Epithelial cell of prostate (primary cell): ENCODE data around the gene EVA1A.
"Not testable (repeated sequence)": the region's sequence is repeated elsewhere in the genome, so short reads cannot be mapped to it uniquely, and the experiment has no call there.

Source experiments
- DNase-seq: peaks from one replicate; pipeline ENCODE4 v3.0.0-alpha.2; 2011; ENCODE audit warnings: low read depth, low spot score
- H3K27ac ChIP-seq: fragments of 450-650 bp; 2 replicates; pipeline ENCODE4 v1.5.1; 2017; ENCODE audit warnings: mild to moderate bottlenecking

Gene EVA1A

DNA sequence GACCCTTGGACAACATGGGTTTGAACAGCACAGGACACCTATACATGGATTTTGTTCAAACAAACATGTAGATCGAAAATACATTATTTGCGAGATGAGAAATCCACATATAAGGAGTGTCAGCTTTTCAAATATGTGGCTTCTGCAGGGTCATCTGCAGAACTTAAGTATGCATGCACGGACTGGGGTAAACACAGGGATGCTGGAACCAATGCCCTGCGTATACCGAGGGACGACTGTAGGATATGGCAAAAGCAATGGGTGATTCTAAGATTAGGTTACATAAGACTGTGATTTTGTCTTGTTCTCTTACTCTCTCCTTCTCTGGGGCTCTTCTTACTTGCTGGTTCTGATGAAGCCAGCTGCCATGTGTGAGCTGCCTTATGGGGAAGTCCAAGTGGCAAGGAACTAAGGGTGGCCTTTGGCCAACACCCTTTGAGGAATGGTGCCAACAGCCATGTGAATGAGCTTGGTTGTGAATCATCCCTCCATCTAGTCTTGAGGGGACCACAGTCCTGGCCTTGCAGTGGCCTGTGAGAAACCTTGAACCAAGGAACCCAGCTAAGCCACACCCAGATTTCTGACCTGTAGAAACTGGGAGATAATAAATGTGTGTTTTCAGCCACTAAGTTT lies 66.5 kb downstream of the EVA1A start:
- no peak for DNase-seq
- no peak overlapping the region for H3K27ac ChIP-seq

DNA sequence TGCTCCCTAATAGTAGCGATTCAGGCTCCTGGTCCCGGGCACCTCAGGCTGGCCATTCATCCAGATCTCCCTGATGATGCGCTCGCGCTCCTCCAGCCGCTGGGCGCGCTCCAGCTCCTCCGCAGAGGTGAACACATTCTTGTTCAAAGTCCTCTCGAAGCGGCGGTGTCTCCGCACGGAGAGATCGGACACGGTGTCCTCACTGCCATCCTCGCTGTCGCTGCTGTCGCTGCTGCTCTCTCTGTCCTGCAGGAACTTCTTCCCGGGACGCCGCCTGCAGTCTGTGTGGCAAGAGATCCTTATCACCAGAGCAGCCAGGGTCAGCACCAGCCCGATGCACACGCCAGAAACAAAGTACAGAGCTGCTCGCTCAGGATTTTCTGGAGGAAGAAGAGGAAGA lies 67.5 kb downstream of the EVA1A start:
- DNase-seq = no peak

DNA sequence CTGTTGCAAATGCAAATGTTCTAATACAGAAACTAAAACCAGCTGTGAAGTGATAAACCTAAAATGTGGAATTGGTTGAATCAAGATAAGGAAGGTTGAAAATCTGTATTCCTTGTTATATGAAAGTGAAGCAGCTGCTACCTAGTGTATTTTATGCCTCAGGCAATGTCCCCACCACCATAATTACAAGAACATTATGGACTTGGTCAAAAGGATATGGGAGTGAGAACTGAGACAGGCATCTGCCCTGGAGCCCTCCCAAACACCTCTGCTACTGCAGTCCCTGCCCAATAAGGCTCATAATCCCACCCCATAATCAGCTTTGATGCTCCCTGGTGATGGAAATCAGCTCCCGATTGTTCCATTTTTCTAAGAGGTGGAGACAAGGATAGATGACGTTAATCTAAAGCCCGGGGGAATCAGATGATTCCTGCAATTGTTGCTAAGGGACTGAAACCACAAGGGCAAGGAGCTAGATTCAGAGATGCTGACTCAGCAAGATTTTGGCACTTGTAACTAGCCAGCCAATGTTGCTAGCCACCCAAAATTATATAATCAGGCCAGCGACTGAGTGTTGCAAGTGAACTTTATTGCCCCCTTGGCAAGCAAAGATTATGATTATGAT lies 69.5 kb downstream of the EVA1A start:
- DNase-seq = no peak
- H3K27ac ChIP-seq = no peak overlapping the region

More for the DNA sequence above, 67.5 kb downstream of the EVA1A start:
- H3K27ac ChIP-seq = no peak overlapping the region

DNA sequence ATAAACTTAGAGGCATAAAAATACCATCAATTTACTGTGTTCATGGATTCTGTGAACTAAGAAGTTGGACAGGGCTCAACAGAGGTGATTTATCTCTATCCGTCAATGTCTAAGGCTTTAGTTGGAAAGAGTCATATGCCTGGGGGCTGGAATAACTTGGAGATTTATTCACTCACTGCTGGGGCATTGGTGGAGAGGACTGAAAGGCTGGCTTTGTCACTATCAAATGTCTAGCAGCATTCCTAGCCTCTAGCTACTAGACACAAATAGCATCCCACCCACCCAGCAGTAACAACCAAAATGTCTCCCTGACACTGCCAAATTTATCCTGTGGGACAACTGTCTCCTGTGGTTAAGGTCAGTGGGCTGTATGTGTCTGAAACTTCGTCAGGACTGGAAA lies 71.0 kb downstream of the EVA1A start:
- no peak for DNase-seq
- no peak overlapping the region for H3K27ac ChIP-seq

DNA sequence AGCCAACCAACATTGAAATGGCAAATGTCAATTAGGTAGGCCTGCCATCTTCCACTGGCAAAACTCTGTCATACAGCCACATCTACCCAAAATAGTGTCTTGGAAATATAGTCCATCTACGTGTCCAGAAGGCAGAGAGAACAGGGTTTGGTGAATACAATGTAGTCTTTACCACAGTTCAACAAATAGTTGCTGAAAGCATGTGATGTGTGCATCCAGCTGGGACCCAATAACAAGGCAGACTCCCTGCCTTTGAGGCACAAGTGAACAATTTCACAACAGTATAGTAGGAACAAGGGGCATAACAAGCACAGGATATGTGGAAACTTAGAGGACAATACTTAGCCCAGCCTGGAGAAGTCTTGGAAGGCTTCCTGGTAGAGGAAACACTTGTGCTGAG lies 72.6 kb downstream of the EVA1A start:
- DNase-seq = no peak

DNA sequence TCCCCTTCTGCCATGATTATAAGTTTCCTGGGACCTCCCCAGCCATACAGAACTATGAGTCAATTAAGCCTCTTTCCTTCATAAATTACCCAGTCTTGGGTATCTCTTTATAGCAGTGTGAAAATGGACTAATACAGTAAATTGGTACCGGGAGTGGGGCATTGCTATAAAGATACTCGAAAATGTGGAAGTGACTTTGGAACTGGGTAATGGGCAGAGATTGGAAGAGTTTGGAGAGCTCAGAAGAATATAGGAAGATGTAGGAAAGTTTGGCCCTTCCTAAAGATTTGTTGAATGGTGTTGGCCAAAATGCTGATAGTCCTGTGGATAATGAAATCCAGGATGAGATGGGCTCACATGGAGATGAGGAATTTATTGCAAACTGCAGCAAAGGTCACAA lies 74.0 kb downstream of the EVA1A start:
- not testable (repeated sequence) for H3K27ac ChIP-seq, DNase-seq

More for the DNA sequence above, 72.6 kb downstream of the EVA1A start:
- H3K27ac ChIP-seq = no peak overlapping the region

DNA sequence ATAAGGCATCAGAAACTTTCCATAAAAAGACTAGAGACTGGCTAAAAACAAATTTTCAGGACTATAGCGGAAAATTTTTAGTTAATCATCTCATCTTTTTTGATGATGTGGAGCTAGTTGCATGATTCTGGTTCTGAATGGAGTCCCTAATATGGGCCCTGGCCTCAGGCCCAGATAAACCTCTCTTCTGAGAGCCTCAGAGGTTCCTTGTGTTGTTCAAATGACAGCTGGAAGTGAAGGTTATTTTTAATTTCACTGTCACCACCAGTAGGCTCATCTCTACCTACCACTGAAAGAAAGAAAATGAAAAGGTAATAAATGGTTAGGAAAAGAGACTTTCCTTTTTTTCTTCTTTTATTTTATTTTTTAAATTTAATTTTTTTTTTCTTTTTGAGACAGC lies 75.9 kb downstream of the EVA1A start:
- no peak overlapping the region for H3K27ac ChIP-seq
- no peak for DNase-seq

DNA sequence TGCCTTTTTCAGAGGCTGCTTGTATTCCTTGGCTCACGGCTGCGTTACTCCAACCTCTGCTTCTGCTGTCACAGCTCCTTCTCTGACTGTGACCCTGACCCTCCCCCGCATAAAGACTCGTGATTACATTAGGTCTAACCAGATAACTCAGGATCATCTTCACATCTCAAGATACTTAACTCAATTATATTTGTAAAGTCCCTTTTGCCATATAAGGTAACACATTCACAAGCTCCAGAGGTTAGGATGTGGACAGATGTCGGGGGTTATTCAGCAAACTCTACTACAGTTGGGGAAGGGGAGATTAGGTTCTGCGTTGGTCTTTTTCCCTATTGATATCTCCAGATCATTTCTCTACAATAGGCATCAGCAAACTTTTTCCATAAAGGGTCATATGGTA lies 76.9 kb downstream of the EVA1A start:
- no peak for DNase-seq
- no peak overlapping the region for H3K27ac ChIP-seq

DNA sequence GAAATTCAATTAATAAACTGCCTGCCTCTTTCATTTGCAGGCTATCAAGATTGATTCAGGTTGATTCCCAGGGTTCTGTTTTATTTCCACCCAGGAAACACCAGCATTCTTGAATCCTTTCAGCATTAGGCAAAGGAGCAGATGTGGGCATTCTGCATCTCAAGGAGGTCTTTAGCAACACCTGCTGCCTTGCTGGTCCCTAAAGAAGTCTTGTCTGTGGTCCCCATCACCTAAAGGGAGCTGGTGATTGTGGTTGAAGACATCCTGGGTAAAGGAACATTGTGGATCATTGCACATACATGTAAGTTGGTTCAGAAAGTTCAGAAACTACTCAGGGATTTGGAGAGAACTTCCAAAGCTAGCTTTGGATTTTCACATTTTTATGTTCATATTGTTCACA lies 78.3 kb downstream of the EVA1A start:
- no peak for DNase-seq
- H3K27ac ChIP-seq = no peak overlapping the region

DNA sequence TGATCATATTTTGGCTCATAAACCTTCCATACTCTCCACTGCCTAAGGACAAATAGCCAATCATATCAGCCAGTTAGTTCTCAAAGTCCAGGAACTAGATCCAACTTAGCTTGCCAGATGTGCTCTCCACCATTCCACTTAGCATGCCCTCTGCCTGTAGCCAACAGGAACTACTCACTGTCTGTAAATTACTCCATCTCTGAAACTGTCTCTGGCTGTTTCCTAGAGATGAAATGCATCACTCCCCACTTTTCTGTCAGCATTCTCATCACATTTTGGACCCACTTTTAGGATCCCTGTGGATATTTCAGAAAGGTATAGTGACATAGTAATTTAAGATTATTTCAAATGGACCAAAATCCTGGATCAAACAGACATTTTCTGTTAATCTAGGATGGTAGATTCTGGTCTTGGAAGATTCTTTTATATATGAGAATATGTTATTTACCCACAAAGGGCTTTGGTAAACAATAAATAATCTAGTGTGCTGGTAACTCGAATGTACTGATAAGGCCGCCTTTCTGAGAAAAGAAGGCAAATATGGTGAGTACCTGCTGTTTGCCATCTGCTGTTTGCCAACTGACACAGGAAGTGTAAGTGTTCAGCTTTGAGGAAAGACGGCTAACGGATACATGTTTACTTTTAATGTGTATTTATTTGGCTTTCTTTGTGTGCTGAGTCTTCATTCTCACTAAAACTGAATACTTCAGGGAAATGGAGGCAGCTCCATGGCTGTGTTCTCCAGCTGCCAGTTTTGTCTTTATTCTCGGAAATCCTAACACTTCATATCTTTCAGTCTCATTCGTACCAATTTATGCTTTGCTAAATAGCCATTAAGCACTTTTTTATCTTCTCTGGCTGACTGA lies 79.5 kb downstream of the EVA1A start:
- no peak overlapping the region for H3K27ac ChIP-seq
- DNase-seq = no peak

DNA sequence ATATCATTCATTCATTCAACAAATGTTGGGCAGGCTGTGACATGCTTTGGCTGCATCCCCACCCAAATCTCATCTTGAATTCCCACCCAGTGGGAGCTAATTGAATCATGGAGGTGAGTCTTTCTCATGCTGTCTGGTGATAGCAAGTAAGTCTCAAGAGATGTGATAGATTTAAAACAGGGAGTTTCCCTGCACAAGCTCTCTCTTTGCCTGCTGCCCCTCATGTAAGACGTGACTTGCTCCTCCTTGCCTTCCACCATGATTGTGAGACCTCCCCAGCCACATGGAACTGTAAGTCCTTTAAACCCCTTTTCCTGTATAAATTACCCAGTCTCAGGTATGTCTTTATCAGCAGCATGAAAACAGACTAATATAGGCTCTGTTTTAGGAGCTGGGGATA lies 83.0 kb downstream of the EVA1A start:
- not testable (repeated sequence) for H3K27ac ChIP-seq, DNase-seq

DNA sequence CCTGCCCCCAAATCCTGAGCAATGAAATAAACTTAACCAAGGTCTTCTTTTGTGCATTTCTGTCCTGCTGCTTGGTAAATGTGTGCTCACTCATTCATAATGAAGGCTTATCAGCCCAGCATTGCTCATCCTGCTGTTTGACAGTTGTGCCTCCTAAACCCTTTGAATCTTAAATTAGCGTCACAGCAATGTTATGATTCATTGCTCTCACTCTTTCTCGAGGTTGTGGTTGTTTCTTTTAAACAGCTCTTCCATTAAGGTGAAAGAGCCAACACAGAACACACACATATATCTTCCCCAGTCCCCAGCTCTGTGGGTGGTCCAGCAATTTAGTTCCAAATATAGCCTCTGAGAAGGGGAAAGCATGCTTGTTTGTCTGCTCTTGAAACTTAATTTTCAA lies 84.0 kb downstream of the EVA1A start:
- no peak overlapping the region for H3K27ac ChIP-seq
- DNase-seq = no peak

DNA sequence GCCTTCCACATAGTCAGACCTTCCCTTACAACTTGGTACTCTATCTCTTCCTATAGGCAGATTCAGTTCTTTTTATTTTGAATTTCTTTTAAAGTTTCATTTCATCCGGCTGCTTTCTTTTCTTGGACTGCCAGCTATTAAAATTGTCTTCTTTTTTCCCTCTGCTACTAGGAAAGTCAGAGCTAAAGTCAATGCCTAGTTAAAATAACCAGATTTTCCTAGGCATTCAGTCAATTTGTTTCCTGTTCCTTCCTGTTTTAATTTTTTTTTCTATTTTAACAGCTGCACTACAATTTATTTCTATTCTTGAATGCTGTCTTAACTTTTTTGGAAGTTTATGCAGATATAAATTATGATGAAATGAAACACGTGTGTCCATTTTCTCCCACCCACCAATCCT lies 84.8 kb downstream of the EVA1A start:
- no peak for DNase-seq

DNA sequence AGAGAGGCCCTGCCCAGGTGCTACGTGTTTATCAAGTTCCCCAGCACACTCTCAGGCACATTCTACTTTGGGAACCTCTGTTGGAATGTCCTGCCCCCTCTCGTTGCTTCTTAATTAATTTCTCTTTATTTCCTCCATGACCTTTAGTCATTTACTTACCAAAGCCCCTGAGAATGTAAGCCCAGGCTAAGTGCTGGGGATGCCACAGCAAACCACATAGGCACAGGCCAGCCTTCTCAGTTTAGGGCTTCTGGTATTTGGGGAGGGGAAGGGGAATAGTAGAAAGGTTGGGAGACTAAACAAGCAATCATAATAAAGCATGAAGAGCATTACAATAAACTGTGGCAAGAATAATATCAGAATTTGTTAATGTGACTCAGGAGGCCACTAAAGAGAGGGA lies 85.7 kb downstream of the EVA1A start:
- no peak overlapping the region for H3K27ac ChIP-seq
- DNase-seq = no peak

More for the DNA sequence above, 84.8 kb downstream of the EVA1A start:
- H3K27ac ChIP-seq = no peak overlapping the region

DNA sequence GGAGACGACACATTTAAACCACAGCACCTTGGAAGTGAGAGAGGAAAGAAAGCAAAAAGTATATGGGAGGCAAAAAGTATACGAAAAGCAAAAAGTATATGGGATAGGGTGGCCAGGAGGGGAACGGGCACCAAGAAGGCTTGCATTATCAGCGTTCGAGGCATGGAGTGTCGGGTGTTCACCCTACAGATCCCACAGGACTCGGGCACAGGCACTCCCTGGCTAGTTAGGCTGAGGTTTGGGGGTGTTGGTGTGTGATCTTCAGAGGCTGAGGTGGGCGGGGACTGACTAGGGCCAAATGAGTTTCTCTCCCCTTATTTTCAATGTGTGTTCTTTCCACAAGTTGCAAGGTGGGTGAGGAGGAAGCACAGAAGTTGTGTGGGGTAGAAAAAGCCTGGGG lies 86.6 kb downstream of the EVA1A start:
- H3K27ac ChIP-seq = no peak overlapping the region

DNA sequence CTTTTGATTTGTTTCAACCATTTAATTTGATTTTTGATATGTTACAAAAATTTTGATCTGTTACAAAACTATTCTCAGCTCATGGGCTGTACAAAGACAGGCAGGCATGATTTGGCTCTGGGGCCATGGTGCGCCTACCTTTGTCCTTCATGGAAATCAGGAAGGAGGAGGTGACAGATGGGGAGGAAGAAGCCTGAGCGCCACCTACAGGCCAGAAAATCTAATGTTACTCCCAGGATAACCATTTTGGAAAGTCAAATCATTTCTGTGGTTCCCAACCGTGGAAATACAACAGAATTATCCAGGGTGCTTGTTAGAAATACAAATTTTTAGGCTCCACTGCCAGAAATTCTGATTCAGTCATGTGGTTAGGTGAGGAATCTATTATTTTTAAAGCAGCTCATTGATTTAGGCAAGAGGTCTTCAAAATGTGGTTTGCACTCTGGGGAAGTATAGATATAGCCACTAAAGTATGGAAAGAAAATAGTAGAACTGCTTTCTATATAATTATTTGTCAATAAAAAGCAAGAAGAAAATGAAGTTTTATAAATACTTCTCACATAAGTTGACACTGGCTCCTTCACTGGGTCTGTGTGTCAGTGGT lies 93.9 kb downstream of the EVA1A start:
- no peak overlapping the region for H3K27ac ChIP-seq
- no peak for DNase-seq

More for the DNA sequence above, 86.6 kb downstream of the EVA1A start:
- DNase-seq = no peak

DNA sequence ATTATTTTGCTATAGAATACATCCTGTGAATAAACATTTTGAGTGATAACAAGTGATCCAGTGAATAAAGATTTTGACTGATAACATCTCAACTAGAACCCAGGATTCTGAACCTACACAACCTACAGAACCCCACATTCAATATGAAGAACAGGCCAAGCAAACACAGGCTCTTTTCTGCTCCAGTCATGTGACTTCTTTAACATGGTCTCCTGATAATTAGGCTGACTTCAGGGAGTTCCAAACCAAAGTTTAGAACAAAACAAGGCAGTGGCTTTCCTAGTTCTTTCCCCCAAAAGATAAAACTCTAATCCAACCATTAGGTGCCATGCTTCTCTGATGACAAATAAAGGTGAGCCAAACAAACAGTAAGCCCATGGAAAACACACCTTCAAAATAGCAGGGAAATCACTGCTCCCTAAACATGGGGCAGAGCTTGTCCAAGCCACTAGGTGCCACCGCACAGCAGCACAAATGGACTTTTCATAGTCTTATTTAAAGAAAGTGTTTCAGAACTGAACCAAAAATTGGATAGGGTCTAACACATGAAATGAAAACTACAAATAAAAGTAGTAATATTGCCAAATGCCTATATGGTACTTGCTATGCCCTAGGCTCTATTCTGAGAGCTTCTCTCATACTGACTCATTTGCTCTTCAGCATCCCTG lies 95.3 kb downstream of the EVA1A start:
- no peak for DNase-seq
- no peak overlapping the region for H3K27ac ChIP-seq

DNA sequence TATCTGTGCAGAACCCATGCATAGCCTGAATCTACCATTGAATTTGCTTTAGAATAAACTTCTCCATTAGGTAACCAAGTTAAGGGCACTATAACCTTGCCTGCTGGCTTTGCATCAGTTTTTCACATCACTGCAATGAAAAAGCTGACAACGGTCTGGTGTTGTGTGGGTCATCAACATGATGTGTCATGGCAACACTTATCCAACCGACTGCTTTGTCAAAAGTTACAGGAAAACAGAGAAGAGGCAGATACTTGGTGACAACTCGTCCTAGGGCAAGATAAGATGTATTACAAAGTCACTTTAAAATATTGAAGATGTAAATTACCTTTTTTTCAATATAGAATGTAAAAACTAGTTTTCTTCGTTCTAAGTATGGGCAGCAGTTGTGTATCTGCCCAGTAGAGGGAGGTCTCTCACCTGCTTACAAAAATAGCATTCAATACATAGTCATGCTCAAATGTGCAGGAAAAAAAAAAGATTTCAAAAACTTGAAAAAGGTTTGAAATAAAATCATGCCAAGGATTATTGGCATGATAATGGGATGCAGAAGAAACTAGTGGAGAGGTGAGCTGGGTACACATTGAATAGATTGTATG lies 96.3 kb downstream of the EVA1A start:
- H3K27ac ChIP-seq = no peak overlapping the region
- DNase-seq = no peak

DNA sequence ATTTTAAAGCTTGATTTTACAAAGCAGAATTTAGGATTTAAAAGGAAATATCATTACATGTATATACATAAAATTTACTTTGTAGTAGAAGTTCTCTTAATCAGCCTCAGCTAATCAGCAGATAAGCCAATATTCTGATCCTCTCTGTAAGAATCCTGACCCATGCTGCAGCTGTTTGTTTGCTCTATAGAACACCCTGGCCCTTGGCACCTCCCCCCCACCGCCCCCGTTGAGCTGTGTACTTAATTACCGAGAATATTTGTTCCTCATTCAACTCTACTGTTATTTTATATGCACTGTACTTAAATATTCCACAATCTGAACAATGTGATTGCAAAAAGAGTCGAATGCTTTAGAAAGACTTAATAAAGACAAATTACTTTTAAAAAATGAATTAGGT lies 98.0 kb downstream of the EVA1A start:
- DNase-seq = no peak
- no peak overlapping the region for H3K27ac ChIP-seq

DNA sequence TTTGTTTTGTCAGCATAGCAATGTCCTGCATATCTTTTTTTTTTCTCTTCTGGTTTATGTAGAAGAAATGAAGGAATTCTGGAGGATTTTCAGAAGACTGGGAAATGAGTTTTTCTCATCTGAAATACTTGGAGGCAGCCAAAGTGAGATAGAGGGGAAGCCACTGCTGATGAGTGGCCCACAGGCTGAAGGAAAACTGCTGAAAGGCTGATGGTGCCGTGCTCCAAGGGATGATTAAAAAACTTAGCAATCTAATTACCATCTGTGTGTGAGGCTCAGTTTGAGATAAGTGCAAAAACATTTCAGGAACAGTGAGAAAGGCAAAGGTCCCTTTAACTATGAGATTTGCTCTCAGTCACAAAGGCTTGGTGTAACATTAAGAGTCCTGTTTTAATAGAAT lies 98.5 kb downstream of the EVA1A start:
- no peak for DNase-seq
- no peak overlapping the region for H3K27ac ChIP-seq
